Astrocyte of the spinal cord (primary cell): Measurements from ENCODE around the gene NDC80.

Experiments
- DNase-seq: peaks from one replicate; pipeline ENCODE4 v3.0.0; 2011; ENCODE audit warnings: low read depth, low spot score
- H3K4me3 ChIP-seq: 2 replicates; pipeline ENCODE4 v1.5.1; 2011; ENCODE audit warnings: low read depth, mild to moderate bottlenecking, low read length, moderate library complexity
- in situ Hi-C: cut with HindIII; loops from 2 replicates; pipeline ENCODE4 v1.10.0; 2017; ENCODE audit warnings: low sequenced_read_pairs
- TF ChIP-seq, protein P1 (sequence below): IDR thresholded peaks from 2 replicates; pipeline ENCODE4 v1.5.1; 2012; ENCODE audit warnings: low read depth, mild to moderate bottlenecking, low read length, inconsistent platforms

Gene NDC80

DNA sequence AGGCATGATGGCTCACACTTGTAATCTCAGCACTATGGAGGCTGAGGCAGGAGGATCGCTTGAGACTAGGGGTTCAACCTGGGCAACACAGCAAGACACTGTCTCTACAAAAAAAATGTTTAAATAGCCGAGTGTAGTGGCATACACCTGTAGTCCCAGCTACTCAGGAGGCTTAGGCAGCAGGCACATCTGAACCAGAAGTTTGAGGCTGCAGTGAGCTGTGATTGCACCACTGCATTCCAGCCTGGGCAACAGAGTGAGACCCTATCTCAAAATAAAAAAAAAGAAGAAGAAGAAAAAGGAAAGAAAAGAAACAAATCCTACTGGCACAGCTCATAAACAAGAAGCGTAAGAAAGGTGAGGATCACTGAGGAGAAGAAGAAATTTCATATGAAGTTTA lies 19.9 kb upstream of the NDC80 start:
- TF ChIP-seq, protein P1, sequence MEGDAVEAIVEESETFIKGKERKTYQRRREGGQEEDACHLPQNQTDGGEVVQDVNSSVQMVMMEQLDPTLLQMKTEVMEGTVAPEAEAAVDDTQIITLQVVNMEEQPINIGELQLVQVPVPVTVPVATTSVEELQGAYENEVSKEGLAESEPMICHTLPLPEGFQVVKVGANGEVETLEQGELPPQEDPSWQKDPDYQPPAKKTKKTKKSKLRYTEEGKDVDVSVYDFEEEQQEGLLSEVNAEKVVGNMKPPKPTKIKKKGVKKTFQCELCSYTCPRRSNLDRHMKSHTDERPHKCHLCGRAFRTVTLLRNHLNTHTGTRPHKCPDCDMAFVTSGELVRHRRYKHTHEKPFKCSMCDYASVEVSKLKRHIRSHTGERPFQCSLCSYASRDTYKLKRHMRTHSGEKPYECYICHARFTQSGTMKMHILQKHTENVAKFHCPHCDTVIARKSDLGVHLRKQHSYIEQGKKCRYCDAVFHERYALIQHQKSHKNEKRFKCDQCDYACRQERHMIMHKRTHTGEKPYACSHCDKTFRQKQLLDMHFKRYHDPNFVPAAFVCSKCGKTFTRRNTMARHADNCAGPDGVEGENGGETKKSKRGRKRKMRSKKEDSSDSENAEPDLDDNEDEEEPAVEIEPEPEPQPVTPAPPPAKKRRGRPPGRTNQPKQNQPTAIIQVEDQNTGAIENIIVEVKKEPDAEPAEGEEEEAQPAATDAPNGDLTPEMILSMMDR, result no peak
- no peak for DNase-seq
- in situ Hi-C loops, result no loop called here
- H3K4me3 ChIP-seq, result no peak overlapping the region

DNA sequence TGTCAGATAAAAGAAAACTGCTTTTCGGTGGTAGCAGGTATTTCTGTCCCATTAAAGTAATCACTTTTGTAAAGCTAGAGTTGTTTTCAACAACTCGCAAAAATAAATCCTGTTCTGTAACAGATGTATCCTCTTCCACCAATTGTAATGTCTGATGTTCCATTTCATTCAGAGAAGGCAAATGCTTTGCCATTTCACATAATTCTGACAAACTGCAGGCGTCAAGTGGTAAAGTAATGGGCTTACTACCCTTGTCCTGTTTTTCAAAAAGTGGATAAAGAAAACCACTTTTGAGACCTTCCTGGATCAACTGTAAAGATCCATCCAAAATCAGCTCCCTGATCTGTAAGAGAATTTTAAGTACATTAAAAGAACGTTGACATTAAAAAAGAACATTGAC lies 16.7 kb upstream of the NDC80 start:
- DNase-seq, result no peak
- H3K4me3 ChIP-seq, result no peak overlapping the region
- TF ChIP-seq, protein P1, result no peak
- in situ Hi-C loops, result no loop called here

DNA sequence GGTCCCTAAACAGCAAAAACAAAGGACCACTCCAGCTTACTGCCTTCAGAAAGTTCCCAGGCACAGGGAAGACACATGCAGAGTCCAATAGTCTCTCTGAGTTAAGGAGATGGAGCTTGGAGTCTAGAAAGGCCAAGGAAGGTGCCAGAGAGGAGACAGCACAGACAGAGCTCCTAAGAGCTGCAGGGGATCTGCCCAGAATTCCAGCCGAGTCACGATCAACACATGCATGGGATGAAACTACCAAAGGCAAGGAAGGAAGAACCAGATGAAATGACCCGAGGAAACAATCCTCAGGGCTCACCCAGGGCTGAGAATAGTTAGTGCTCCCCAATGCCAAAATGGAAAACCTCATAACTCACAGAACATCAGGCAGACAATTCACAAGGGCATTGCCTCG lies 15.5 kb upstream of the NDC80 start:
- H3K4me3 ChIP-seq, result no peak overlapping the region
- no peak for DNase-seq
- TF ChIP-seq, protein P1, result no peak
- in situ Hi-C loops, result no loop called here

DNA sequence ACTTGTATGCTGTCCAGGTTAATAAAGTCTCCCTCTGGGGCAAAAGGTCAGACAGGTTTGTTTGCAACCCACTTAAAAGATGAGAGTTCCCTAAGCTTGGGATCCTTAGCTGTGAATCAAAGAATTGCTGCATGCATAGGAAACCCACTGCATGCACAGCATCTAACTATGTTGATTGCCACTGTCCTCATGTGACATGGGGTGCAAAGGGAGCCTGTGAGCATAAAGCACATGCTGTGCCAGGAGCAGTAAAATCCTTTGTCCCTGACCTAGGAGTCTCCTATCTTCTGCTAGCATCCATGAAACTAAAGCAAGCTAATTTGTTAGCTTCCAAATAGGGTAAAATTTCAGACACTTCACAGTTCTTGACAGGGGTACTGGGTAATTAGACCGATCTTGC lies 13.8 kb upstream of the NDC80 start:
- DNase-seq, result no peak
- H3K4me3 ChIP-seq, result no peak overlapping the region
- in situ Hi-C loops, result no loop called here
- TF ChIP-seq, protein P1, result no peak

DNA sequence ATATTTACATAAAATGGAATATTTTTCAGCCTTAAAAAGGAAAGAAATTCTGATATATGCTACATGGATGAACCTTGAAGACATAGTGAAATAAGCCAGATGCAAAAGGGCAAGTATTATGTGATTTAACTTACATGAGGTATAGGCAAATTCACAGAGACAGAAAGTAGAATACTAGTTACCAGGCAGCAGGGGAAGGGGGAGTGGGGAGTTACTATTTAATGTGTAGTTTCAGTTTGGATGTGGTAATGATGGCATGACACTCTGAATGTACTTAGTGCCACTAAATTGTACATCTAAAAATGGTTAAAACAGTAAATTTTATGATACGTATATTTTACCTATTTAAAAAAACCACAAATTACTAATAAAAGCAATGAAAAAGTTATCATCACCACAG lies 12.1 kb upstream of the NDC80 start:
- TF ChIP-seq, protein P1, result no peak
- in situ Hi-C loops, result no loop called here
- no peak overlapping the region for H3K4me3 ChIP-seq
- DNase-seq, result no peak

DNA sequence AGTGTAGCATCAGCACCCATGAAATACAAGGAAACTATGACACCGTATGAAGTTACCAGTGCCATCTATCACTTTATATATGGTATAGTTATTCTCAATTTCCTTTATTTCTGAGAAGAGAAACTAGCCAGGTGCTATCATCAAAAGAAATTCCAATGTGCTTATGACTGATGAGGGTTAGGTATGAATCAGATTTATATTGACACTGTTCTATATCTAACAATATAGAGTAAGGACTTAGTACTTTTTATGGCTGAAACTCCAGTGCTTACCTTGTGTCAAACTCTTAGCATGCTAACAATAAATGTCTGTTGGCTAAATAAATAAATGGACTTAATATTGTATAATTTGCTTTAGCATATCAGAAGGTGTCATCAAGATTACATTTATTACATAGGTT lies 7.0 kb upstream of the NDC80 start:
- no peak overlapping the region for H3K4me3 ChIP-seq
- no peak for DNase-seq
- in situ Hi-C loops, result no loop called here
- TF ChIP-seq, protein P1, result no peak

DNA sequence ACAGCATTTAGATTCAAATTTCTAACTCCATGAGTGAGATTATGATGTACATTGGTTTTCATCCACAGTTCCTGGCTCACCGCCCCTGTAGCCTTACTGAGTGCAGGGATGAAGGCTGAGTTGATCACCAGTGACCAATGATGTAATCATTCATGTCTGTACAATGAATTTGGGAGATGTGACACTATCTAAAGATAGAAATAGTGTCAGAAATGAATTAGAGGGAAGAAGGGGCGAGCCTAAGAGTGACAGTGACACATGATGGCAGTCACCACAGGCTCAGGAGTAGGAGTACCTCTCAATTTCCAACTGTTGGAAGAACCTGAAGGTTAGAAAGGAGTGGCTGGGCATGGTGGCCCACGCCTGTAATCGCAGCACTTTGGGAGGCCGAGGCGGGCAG lies 3.2 kb upstream of the NDC80 start:
- no peak for DNase-seq
- in situ Hi-C loops, result no loop called here
- TF ChIP-seq, protein P1, result no peak

More for the DNA sequence above, 3.2 kb upstream of the NDC80 start:
- no peak overlapping the region for H3K4me3 ChIP-seq
